IPS-NIHi7 (cell line): ENCODE data around the gene NPAT.
"Not testable (repeated sequence)": the region's sequence is repeated elsewhere in the genome, so short reads cannot be mapped to it uniquely, and the experiment has no call there.

Source experiments
- DNase-seq: peaks from one replicate; pipeline ENCODE4 v3.0.0; 2012; ENCODE audit warnings: mixed read lengths; ENCODE audit errors: extremely low spot score

NPAT gene

DNA sequence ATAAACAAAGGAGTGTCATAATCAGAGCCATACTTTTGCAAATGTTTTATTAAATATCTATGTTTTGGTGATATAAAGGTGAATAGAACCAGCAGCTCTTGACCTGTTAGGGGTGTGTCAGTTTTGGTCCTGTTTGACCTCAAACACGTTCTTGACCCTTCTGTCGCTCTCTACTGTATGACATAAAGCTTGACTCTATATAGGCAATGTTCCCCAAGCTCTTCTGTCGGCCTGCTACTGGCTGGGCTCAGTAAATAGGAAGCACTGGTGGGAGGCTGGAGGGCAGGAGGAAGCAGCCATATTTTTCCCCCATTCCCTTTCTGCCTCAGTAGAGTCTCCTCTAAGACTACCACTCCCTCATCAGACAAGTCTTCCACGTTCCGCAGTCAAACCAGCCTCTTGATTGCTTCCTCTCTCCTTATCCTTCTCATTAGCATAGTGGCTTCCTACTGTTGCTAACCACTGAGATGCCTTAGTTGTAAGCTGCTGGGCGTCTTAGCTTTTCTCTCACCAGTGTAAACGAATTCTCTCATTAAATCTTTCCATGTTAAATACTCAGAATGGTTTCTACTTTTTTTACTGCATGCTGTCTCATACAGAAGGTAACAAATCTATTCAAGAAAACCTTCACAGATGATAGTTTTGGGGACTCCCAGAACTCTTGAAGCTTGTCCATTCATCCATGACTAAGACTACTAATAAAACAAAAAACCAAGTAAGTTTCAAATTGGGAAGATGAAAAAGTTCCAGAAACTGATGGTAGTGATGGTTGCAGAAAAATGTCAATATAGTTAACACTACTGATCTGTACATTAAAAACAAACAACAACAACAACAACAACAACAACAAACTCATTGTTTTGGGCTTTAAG lies 3.3 kb downstream of the NPAT start:
- peak; percentile 47 for DNase-seq

DNA sequence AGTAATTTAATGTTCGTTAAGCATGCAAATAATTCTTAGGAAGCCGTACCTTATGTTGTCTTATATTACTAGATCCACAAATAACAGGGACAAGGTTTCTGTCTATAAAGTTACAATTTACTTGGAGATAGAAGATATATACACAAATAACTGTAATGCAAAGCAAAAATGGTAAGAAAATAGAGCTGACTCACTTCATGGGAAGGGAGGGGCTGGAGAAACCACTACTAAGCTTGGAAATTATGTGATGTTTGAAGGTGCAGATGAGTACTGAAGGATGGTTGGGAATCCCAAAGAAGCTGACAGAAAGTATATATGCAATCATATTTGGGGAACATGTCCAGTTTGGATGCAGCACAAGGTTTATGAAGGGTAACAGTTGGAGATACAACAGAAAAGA lies 4.0 kb downstream of the NPAT start:
- no peak for DNase-seq

DNA sequence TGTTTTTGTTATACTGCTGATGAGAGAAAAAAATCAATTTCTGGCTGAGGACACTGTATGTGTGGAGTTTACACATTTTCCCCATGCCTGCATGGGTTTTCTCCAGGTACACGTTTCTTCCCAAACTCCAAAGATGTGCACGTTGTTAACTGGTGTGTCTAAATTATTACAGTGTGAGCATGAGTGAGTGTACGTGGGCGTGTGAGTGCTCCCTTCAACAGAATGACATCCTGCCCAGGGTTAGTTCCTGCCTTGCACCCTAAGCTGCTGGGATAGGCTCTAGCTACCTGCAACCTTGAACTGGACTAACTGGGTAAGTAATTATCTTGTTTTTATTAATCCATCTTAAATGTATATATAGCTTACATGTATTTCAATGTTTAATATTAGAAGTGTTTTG lies 5.5 kb downstream of the NPAT start:
- DNase-seq = no peak

DNA sequence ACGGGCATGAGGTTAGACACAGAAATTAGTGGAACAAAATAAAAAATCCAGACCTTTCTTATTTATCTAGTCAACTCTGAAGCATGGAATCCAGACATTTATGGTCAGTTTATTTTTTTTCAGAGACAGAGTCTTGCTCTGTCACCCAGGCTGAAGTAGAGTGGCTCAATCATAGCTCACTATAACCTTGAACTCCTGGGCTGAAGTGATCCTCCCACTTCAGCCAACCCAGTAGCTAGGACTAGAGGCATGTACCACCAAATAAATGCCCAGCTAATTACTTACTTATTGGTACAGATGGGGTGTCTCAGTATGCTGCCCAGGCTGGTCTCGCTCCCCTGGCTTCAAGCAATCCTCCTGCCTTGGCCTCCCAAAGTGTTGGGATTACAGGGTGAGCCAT lies 8.7 kb downstream of the NPAT start:
- no peak for DNase-seq

DNA sequence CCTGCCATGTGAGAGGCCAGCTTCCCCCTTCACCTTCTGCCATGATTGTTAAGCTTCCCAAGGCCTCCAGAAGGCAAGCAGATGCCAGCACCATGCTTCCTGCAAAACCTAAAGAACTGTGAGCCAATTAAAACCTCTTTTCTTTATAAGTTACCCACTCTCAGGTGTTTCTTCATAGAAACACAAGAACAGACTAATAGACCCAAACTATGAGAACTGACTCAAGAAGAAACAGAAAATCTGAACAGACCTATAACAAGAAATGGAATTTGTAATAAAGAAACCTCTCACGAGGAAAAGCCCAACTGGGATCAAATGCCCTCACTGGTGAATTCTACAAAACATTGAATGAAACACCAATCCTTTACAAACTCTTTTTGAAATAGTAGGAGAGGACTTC lies 12.0 kb downstream of the NPAT start:
- no peak for DNase-seq

- no peak for DNase-seq
Measured at GRCh38 chr11:108207683-108208060, 14.8 kb downstream of the NPAT start.

DNA sequence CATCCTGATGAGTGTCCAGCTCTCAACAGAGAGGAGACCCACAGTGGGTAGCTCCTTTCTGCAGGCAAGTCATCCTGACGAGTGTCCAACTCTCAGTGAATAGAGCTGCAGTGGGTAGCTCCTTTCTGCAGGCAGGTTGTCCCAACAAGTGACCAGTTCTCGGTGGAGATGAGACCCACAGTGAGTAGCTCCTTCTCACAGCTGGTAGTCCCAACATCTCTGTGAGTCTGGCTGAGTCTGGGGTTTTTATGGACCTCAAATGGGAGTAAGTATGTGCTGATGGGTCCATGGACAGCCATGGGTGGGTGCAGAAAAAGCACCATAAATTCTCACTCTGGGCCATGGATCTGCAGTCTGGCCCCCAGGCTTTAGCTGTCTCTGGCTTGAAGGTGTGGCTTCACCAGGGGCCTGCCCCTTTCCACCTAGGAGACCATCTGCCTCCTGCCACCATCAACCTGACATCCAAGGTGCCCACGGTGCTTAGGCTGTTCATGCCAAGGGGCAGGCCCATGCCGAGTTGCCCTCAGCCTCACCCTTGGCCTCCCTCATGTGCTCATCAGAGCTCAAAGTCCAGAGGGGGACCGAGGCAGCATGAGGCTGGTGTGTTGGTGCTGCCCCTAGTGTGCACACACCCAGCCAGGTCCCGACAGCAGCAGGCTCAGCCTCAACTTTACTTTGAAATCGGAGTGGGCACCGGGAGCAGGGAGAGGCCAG lies 15.3 kb downstream of the NPAT start:
- no peak for DNase-seq

DNA sequence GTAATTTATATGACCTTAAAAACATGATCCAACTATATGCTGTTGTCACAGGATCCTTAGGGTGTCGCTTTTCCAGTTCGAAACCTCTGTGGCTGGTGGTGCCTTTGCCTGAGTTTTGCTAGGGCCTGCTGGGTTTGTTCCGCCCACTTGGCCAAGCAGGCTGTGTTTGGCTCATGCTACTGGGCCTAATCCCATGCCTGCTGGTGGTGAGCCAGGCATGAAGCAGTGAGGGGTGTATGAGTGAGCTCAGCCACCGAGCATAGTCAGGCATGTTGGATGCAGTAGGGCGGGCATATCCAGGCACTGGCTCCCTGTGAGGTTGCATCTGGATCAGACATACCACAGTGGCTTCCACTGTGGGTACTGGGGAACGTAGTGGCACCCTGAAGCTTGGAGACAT lies 16.3 kb downstream of the NPAT start:
- DNase-seq = no peak

- no peak for DNase-seq
Measured at GRCh38 chr11:108204929-108205499, 17.4 kb downstream of the NPAT start.

- DNase-seq = no peak
Measured at GRCh38 chr11:108204376-108204775, 18.1 kb downstream of the NPAT start.

DNA sequence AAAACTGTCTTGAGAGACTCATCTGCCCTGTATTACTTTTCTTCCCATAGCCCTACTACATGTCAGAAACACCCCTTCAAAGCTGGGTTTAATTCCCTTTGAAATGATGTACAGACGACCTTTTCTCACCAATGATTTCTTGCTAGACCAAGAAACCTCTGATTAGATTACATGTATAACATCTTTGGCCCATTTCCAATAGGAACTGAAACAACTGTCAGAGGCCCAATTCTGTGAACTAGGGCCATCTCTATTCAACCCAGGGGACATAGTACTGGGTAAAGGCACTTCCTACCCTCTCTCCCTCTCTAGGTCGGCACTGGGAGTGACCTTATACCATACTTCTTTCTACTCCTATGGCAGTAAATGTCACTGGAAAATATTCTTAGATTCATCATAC lies 19.4 kb downstream of the NPAT start:
- no peak for DNase-seq

DNA sequence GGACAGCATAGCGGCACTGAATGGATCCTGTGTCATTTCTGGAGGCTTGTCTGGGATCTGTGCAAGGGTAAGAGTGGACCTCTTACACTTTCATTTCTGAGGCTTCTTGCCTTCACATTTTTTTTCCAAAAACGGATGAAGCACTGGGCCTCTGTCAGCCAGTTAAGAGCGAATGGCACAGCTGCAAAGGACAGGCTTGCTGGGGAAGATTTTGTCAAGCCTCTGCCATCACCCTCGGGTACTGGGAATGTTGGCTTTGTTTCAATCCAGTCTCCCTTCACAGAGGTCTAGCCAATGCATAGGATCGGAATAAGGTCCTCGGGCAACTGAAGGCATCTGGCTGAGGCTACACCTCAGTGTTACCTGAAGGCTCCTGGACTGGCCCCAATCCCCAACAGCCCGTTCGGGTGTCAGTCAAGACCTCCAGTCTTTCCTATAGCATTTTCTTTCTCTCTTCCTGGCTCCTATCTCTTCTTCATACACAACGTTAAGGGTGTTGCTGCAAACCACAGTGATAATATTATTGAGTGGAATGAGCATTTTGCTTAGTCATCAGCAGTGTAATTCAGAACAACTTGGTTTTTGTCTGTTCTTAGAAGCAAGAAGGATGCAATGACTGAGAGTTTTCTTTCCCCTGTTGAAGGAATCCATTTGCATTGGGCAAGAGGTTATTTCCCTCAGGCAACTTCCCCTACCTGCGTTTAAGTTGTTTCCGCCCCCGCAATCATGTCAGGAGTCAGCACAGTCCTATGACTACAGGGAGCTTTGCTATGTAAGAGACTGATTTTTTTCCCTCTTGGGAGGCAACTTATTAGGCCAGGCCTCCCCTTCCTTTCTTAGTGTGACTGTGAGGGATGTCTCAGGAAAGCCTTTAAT lies 22.8 kb downstream of the NPAT start:
- peak; percentile 58 for DNase-seq

GRCh38 chr11:108198833-108199232 lies 23.6 kb downstream of the NPAT start:
- no peak for DNase-seq

DNA sequence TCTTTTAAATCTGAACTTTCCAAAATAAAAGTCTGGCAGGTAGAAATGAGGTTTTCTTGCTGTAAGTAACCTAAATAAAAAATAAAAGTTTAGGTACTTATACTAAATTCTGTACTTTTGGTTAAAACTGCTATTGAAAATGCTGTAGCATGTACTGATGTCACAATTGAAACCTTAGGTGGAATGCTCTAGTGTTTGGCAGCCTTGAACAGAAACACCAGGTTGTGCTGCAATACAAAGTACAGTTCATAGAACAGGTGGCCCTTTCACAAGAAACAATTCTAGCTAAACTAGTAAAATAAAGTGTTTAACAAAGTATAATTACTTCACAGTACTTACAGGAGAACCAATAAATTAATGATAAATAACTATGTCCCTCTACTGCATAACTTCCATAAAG lies 25.1 kb downstream of the NPAT start:
- DNase-seq = no peak

DNA sequence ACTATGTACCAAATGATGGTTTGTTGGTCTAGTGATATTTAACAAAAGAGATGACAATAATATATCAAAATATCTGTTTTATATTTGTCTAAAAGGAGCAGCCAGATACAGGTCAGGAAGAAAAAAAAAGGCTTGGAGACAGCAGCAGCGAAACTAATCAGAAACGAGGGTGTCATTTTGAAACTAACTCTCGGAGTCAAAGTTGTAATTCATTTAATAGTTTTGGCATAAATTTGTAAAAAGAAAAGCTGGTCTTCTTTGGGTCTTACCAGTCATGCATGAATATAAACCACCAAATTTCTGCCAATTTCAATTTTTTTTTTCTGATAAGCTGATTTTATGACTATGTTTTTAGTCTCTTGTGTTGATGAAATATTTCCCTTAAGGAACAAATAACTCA lies 25.5 kb downstream of the NPAT start:
- no peak for DNase-seq

DNA sequence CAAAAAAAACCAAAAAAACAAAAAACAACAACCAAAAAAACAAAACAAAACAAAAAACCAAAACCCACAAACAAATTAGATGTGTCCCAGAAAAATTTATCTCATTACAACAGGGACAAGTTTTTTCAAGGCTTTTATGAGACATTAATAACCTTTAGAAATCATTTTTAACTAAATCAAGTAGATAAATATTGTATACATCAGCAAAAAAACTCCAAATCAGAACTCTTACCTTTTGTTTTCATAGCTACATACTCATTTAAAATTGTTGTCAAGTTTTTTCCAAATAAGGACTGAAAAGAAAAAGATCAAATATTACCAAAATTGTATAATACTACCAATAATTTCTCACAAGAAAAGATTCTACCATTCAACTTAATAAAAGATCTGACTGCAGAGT lies 28.7 kb downstream of the NPAT start:
- DNase-seq = no peak

- DNase-seq = no peak
Measured at GRCh38 chr11:108177570-108177969, 44.9 kb downstream of the NPAT start.

DNA sequence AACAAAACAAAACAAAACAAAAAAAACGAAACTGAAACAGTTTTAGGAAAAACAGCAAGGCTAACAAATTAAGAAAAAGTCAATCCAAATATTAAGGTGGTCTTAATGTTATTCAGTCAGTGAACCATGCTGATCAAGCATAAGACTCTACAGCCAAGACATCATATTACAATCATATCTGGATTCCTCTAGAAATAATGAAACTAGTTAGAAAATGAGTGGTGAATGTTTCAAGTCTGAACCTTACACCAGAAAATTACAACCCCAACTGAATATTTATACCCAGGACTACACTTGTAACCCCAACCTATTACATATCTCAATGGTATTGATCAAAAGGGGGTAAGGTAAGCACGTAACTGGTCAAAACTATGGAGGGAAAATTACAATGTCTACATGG lies 52.3 kb downstream of the NPAT start:
- DNase-seq = no peak

DNA sequence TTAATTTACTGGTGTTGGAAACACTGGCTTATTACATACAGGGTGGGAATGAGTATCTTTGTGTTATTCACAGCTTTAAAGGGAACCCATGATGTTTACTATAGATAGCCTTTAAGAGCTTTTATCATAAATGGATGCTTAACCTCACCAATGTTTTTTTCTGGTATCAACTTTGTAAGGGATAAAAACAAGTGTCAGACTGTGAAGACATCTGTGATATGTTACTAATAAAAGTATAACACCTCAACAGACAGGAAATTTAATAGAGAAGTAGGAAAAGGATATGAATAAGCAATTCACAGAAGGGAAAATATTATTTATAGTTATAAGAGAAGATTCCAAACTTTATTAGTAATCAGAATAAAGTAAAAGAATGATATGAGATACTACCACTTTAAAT lies 54.8 kb downstream of the NPAT start:
- DNase-seq = no peak

DNA sequence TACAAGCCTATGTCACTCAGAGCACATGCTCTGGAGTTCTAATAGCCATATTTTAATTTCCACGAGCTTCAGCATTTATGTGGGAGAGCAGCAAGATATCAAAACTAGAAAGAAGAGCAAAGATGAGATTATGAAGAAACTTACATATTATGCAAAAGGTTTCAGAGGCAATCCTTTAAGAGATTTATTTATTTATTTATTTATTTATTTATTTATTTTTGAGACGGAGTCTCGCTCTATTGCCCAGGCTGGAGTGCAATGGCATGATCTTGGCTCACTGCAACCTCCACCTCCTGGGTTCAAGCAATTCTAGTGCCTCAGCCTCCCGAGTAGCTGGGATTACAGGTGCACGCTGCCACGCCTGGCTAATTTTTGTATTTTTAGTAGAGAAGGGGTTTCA lies 59.6 kb downstream of the NPAT start:
- DNase-seq = not testable (repeated sequence)

- DNase-seq = no peak
Measured at GRCh38 chr11:108160970-108161566, 61.4 kb downstream of the NPAT start.

DNA sequence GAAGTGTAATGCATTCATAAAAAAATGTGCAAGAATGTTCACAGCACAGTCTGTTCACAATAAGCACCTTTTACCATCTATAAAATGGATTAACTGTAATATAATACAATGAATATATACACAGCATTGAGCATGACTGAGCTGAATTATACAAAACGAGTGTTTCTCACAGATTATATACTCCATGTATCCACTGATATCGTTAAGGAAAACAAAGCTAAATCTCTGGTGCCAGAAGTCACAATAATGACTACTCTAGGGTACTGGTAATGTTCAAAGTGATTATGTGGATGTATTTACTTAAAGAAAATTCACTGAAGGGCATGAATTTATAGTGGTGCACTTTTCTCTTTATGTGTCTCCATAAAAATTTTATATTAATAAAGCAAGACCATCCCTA lies 67.8 kb downstream of the NPAT start:
- DNase-seq = no peak
